ENCODE data around the gene ACY1. TPM values are rescaled to one million over a fixed set of nuclear protein-coding genes. Genes with fewer than 3 reads are reported as not detected.

The ACY1 gene
- total and polyA plus RNA-seq, 2 of the 13 experiments (the other 11 are each of a cell fraction or from before 2014, with no cell fraction given): 113 to 162 TPM

GRCh38 chr3:51982352-51982837 is 940 bp upstream of the ACY1 start (continued):
- TF ChIP-seq, protein P1, sequence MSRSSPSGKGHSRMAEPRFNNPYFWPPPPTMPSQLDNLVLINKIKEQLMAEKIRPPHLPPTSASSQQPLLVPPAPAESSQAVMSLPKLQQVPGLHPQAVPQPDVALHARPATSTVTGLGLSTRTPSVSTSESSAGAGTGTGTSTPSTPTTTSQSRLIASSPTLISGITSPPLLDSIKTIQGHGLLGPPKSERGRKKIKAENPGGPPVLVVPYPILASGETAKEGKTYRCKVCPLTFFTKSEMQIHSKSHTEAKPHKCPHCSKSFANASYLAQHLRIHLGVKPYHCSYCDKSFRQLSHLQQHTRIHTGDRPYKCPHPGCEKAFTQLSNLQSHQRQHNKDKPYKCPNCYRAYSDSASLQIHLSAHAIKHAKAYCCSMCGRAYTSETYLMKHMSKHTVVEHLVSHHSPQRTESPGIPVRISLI (CRISPR knock-in tag; IDR thresholded peaks at IDR 0.05; ENCODE audit: borderline replicate concordance): 0 out of 2 replicates have a peak, but pooled peaks have one; percentile 24
- no peak for TF ChIP-seq TEF (CRISPR knock-in tag; IDR thresholded peaks at IDR 0.05)
- TF ChIP-seq ZEB1 (IDR thresholded peaks at IDR 0.05; ENCODE audit: insufficient replicate concordance, low read depth): peak; percentile 81
- TF ChIP-seq ZKSCAN5 (CRISPR knock-in tag; IDR thresholded peaks at IDR 0.05): no peak
- no peak; the same call in 1 of the 2 replicates for TF ChIP-seq ZBTB14 (CRISPR knock-in tag; IDR thresholded peaks at IDR 0.05)
- peak; percentile 35; the same call in 1 of the 2 replicates for TF ChIP-seq YEATS4 (CRISPR knock-in tag; IDR thresholded peaks at IDR 0.05; ENCODE audit: borderline replicate concordance)
- TF ChIP-seq KDM6A (CRISPR knock-in tag; IDR thresholded peaks at IDR 0.05; ENCODE audit: low read depth): peak; percentile 74
- no peak for TF ChIP-seq ZBTB40 (IDR thresholded peaks at IDR 0.05)
- TF ChIP-seq ZBTB40 (CRISPR knock-in tag; IDR thresholded peaks at IDR 0.05): no peak
- TF ChIP-seq, protein P2, sequence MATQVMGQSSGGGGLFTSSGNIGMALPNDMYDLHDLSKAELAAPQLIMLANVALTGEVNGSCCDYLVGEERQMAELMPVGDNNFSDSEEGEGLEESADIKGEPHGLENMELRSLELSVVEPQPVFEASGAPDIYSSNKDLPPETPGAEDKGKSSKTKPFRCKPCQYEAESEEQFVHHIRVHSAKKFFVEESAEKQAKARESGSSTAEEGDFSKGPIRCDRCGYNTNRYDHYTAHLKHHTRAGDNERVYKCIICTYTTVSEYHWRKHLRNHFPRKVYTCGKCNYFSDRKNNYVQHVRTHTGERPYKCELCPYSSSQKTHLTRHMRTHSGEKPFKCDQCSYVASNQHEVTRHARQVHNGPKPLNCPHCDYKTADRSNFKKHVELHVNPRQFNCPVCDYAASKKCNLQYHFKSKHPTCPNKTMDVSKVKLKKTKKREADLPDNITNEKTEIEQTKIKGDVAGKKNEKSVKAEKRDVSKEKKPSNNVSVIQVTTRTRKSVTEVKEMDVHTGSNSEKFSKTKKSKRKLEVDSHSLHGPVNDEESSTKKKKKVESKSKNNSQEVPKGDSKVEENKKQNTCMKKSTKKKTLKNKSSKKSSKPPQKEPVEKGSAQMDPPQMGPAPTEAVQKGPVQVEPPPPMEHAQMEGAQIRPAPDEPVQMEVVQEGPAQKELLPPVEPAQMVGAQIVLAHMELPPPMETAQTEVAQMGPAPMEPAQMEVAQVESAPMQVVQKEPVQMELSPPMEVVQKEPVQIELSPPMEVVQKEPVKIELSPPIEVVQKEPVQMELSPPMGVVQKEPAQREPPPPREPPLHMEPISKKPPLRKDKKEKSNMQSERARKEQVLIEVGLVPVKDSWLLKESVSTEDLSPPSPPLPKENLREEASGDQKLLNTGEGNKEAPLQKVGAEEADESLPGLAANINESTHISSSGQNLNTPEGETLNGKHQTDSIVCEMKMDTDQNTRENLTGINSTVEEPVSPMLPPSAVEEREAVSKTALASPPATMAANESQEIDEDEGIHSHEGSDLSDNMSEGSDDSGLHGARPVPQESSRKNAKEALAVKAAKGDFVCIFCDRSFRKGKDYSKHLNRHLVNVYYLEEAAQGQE (IDR thresholded peaks at IDR 0.05; ENCODE audit: borderline replicate concordance in 1 of 2, low read depth in 1 of 2, low read length in 2 of 2): no peak; a peak in 1 of 4 replicates
- TF ChIP-seq JARID2 (CRISPR knock-in tag; IDR thresholded peaks at IDR 0.05; ENCODE audit: insufficient replicate concordance): no peak
- TF ChIP-seq ZNF772 (CRISPR knock-in tag; IDR thresholded peaks at IDR 0.05): no peak
- TF ChIP-seq POLR2A (IDR thresholded peaks at IDR 0.05; ENCODE audit: insufficient read depth in 1 of 2, low read depth in 2 of 2, low read length in 2 of 2): peak in 1 of 2 experiments; percentile 59; a peak in 1 of 4 replicates
- TF ChIP-seq ZBTB21 (CRISPR knock-in tag; IDR thresholded peaks at IDR 0.05): 0 out of 2 replicates have a peak, but pooled peaks have one; percentile 1

Data from HepG2 (cell line).